Measurements from ENCODE around the gene PTK7.

GRCh38 chr6:43092635-43093034 lies 16.5 kb downstream of the PTK7 start:
- TF ChIP-seq GATA3 (IDR thresholded peaks at IDR 0.05; ENCODE audit: low read depth, low read length) (peak; percentile 90), GATA2 (IDR thresholded peaks at IDR 0.05; ENCODE audit: low read depth, low read length) (peak; percentile 52; the same call in 1 of the 2 replicates)
